Measurements from ENCODE around the gene NOL7. TPM values are rescaled to one million over a fixed set of nuclear protein-coding genes. Genes with fewer than 3 reads are reported as not detected.

Gene NOL7
- total RNA-seq, 1 donor from 2014 or later: 53.8 TPM

DNA sequence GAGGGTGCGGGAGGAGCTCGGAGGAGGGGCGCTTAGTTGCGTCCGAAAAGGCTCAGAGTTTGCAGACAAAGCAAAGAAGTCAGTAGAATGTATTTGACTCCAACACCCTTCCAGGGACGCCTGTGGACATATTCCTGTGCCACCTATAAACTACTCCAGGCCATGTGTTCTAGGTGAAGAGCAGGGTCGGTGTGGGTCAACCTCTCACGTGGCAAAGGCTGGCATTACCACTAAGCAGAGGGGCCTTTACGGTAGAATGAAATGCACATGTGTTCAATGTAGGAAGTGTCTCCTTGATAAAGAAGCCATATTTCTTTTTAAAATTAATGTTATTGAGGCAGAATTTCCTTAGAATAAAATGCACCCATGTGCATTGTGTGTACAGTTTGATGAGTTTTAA, 25.3 kb upstream of the NOL7 start:
- DNase-seq (ENCODE audit: extremely low spot score, unreplicated experiment): no peak
- no peak overlapping the region for H3K27ac Mint-ChIP-seq
- H3K4me3 Mint-ChIP-seq: no peak overlapping the region
- H3K4me1 Mint-ChIP-seq (ENCODE audit: unreplicated experiment): no peaks in the 10 kb centered on the region
- no peaks in the 10 kb centered on the region for H3K9me3 Mint-ChIP-seq
- H3K27me3 Mint-ChIP-seq: no peaks in the 10 kb centered on the region
- H3K36me3 Mint-ChIP-seq: peaks cover 9% of the 10 kb centered on the region
- TF ChIP-seq, protein P1, sequence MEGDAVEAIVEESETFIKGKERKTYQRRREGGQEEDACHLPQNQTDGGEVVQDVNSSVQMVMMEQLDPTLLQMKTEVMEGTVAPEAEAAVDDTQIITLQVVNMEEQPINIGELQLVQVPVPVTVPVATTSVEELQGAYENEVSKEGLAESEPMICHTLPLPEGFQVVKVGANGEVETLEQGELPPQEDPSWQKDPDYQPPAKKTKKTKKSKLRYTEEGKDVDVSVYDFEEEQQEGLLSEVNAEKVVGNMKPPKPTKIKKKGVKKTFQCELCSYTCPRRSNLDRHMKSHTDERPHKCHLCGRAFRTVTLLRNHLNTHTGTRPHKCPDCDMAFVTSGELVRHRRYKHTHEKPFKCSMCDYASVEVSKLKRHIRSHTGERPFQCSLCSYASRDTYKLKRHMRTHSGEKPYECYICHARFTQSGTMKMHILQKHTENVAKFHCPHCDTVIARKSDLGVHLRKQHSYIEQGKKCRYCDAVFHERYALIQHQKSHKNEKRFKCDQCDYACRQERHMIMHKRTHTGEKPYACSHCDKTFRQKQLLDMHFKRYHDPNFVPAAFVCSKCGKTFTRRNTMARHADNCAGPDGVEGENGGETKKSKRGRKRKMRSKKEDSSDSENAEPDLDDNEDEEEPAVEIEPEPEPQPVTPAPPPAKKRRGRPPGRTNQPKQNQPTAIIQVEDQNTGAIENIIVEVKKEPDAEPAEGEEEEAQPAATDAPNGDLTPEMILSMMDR (conservative IDR thresholded peaks at IDR 0.05): no peak

DNA sequence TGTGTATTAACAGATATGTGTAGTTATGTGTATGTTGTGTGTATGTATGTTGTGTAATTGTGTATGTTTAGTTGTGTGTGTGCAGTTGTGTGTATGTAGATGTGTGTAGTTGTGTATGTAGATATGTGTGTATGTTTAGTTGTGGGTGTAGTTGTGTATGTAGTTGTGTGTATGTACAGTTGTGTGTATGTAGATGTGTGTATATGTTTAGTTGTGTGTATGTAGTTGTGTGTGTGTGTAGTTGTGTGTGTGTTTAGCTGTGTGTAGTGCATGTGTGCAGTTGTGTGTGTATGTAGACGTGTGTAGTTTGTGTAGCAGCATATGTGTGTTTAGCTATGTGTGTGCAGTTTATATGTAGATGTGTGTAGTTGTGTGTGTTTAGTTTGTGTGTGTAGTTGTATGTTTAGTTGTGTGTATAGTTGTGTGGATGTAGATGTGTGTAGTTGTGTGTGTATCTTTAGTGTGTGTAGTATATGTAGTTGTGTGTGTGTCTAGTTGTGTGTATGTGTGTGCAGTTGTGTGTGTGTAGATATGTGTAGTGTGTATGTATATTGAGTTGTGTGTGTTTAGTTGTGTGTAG, 24.5 kb upstream of the NOL7 start:
- Mint-ChIP-seq H3K27me3 (no peaks in the 10 kb centered on the region), H3K4me1 (ENCODE audit: unreplicated experiment) (no peaks in the 10 kb centered on the region)

GRCh38 chr6:13591205-13591921, 23.8 kb upstream of the NOL7 start:
- Mint-ChIP-seq H3K36me3 (peaks cover 9% of the 10 kb centered on the region), H3K27ac (no peak overlapping the region), H3K27me3 (no peaks in the 10 kb centered on the region), H3K4me3 (no peak overlapping the region), H3K4me1 (ENCODE audit: unreplicated experiment) (no peaks in the 10 kb centered on the region), H3K9me3 (no peaks in the 10 kb centered on the region)
- no peak for DNase-seq (ENCODE audit: extremely low spot score, unreplicated experiment)
- TF ChIP-seq, protein P1 (conservative IDR thresholded peaks at IDR 0.05): no peak

More for the DNA sequence above, 24.5 kb upstream of the NOL7 start:
- DNase-seq (ENCODE audit: extremely low spot score, unreplicated experiment): no peak
- Mint-ChIP-seq H3K4me3 (no peak overlapping the region), H3K27ac (no peak overlapping the region), H3K36me3 (peaks cover 9% of the 10 kb centered on the region), H3K9me3 (no peaks in the 10 kb centered on the region)
- TF ChIP-seq, protein P1 (conservative IDR thresholded peaks at IDR 0.05): no peak

DNA sequence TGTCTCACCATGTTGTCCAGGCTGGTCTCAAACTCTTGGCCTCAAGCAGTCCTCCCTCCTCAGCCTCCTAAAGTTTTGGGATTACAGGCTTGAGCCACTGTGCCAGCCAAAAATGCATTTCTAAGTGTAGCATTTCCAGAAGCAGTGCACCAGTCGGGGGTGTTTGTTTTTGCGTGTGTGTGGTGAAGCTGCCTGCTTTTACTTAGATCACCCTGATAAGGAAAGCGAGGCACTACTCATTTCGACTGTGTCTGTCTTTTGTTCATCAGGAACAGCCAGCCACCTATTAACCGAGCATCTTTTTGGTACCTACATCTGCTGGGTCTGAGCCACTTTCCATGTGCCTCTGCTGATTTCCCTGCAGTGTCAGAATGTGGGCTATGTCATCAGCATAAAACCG, 22.0 kb upstream of the NOL7 start:
- Mint-ChIP-seq H3K27ac (no peak overlapping the region), H3K9me3 (no peaks in the 10 kb centered on the region), H3K36me3 (peaks cover 12% of the 10 kb centered on the region), H3K4me3 (no peak overlapping the region), H3K4me1 (ENCODE audit: unreplicated experiment) (peaks cover 1% of the 10 kb centered on the region), H3K27me3 (no peaks in the 10 kb centered on the region)
- TF ChIP-seq, protein P1 (conservative IDR thresholded peaks at IDR 0.05): no peak
- no peak for DNase-seq (ENCODE audit: extremely low spot score, unreplicated experiment)

GRCh38 chr6:13593720-13594119, 21.4 kb upstream of the NOL7 start:
- TF ChIP-seq, protein P1 (conservative IDR thresholded peaks at IDR 0.05): no peak
- peaks cover 15% of the 10 kb centered on the region for H3K36me3 Mint-ChIP-seq
- no peak for DNase-seq (ENCODE audit: extremely low spot score, unreplicated experiment)
- no peak overlapping the region for H3K4me3 Mint-ChIP-seq
- H3K4me1 Mint-ChIP-seq (ENCODE audit: unreplicated experiment): peaks cover 4% of the 10 kb centered on the region
- H3K27me3 Mint-ChIP-seq: no peaks in the 10 kb centered on the region
- H3K9me3 Mint-ChIP-seq: no peaks in the 10 kb centered on the region
- H3K27ac Mint-ChIP-seq: no peak overlapping the region

Measured in type B pancreatic cell (in vitro differentiated cells).